Gastrocnemius medialis (tissue), 4 donors: ENCODE results near the gene SASS6. TPM values are rescaled to one million over a fixed set of nuclear protein-coding genes. Genes with fewer than 3 reads are reported as not detected.

ENCODE experiments used
- ATAC-seq, 2 donors: fragments of 150-250 bp; one replicate each; pipeline ENCODE4 v1.9.1; 2016
- DNase-seq, 2 donors: peaks; one replicate each; pipeline ENCODE4 v3.0.0-alpha.2; 2019
- H3K27ac ChIP-seq, 4 donors: fragments of 200-600 bp; sonication (generic); 1 replicate in 1 of 4; 2 replicates in 3 of 4; pipeline ENCODE4 v1.5.1; 2016 to 2018; ENCODE audit warnings: mild to moderate bottlenecking in 2 of 4, moderate library complexity in 1 of 4
- H3K27me3 ChIP-seq, 3 donors: fragments of 200-600 bp; sonication (generic) in 2 of 3; 1 replicate in 1 of 3; 2 replicates in 2 of 3; pipeline versions ENCODE4 v1.5.1 to v1.6.0; 2016 to 2019; ENCODE audit warnings: mild to moderate bottlenecking in 1 of 3, moderate library complexity in 1 of 3
- H3K36me3 ChIP-seq, 2 donors: fragments of 200-600 bp; sonication (generic) in 1 of 2; one replicate each; pipeline ENCODE4 v1.5.1; 2017 to 2018
- H3K4me1 ChIP-seq, 2 donors: fragments of 200-600 bp; sonication (generic) in 1 of 2; one replicate each; pipeline ENCODE4 v1.5.1; 2016 to 2017; ENCODE audit warnings: mild to moderate bottlenecking in 2 of 2
- H3K4me3 ChIP-seq, 4 donors: fragments of 200-600 bp; sonication (generic) in 3 of 4; 1 replicate in 1 of 4; 2 replicates in 3 of 4; pipeline ENCODE4 v1.5.1; 2016 to 2019; ENCODE audit warnings: mild to moderate bottlenecking in 2 of 4
- H3K9me3 ChIP-seq, 3 donors: fragments of 200-600 bp; sonication (generic) in 2 of 3; 1 replicate in 1 of 3; 2 replicates in 2 of 3; pipeline ENCODE4 v1.5.1; 2016 to 2019
- CTCF ChIP-seq, 5 experiments: fragments of 450-650 bp in 3 of 5; fragments of 200-600 bp in 2 of 5; sonication (generic) in 2 of 5; IDR thresholded peaks in 4 of 5; conservative IDR thresholded peaks in 1 of 5; 1 replicate in 4 of 5; 2 replicates in 1 of 5; pipeline ENCODE4 v1.5.1; 2016 to 2019; ENCODE audit warnings: antibody characterized with exemption in 5 of 5, mild to moderate bottlenecking in 3 of 5, moderate library complexity in 3 of 5
- POLR2A ChIP-seq, 2 donors: fragments of 450-650 bp; IDR thresholded peaks; one replicate each; pipeline ENCODE4 v1.6.1; 2017; ENCODE audit warnings: antibody characterized with exemption in 2 of 2, mild to moderate bottlenecking in 2 of 2, moderate library complexity in 2 of 2
- in situ Hi-C, 4 donors: fragments of 200-750 bp; cut with MboI; loops; one replicate each; pipeline versions ENCODE4 v1.15.0 to v1.8.0; 2017; ENCODE audit warnings: low sequenced_read_pairs in 4 of 4
- intact Hi-C: fragments of 100-400 bp; cut with DNase I; formaldehyde crosslinking; loops from one replicate; pipeline ENCODE4 v1.15.1; 2023; ENCODE audit warnings: low total_unique reads
- total RNA-seq, 4 donors: library from RNA; depleted of rRNA; stranded (reverse); fragments of >200 nt; gene quantifications; one replicate each; pipeline versions ENCODE4 v1.1.0 to v1.2.3, GENCODE V29; 2016

The SASS6 gene
- total RNA-seq, 4 donors from 2014 or later = 0.71 to 4.2 (median 1.6) TPM

- intact Hi-C loops = no loop called here
- TF ChIP-seq POLR2A (IDR thresholded peaks at IDR 0.05) (no peak), CTCF (IDR thresholded peaks at IDR 0.05 in 4 of 5, conservative IDR thresholded peaks at IDR 0.05 in 1 of 5) (no peak)
- ATAC-seq (no peak), DNase-seq (no peak)
- Histone ChIP-seq H3K36me3 (peaks cover 0 to 92% of the 10 kb centered on the region in 2 donors), H3K4me3 (no peak overlapping the region), H3K4me1 (no peaks in the 10 kb centered on the region), H3K9me3 (no peaks in the 10 kb centered on the region), H3K27me3 (no peaks in the 10 kb centered on the region), H3K27ac (no peak overlapping the region)
- in situ Hi-C loops = no loop called here
Measured at GRCh38 chr1:100147875-100148274, 15.1 kb upstream of the SASS6 start.

- ATAC-seq (no peak), DNase-seq (no peak)
- Histone ChIP-seq H3K4me3 (no peak overlapping the region), H3K27me3 (no peaks in the 10 kb centered on the region), H3K27ac (no peak overlapping the region), H3K36me3 (peaks cover 0 to 96% of the 10 kb centered on the region in 2 donors), H3K4me1 (no peaks in the 10 kb centered on the region), H3K9me3 (no peaks in the 10 kb centered on the region)
- TF ChIP-seq POLR2A (IDR thresholded peaks at IDR 0.05) (no peak), CTCF (IDR thresholded peaks at IDR 0.05 in 4 of 5, conservative IDR thresholded peaks at IDR 0.05 in 1 of 5) (no peak)
- in situ Hi-C loops = no loop called here
- intact Hi-C loops = no loop called here
Measured at GRCh38 chr1:100146958-100147357, 14.2 kb upstream of the SASS6 start.

GRCh38 chr1:100145116-100145515 lies 12.4 kb upstream of the SASS6 start:
- intact Hi-C loops = no loop called here
- peaks cover 0 to 96% of the 10 kb centered on the region in 2 donors for H3K36me3 ChIP-seq
- no peaks in the 10 kb centered on the region for H3K27me3 ChIP-seq
- no peak for DNase-seq
- no peak overlapping the region for H3K4me3 ChIP-seq
- H3K9me3 ChIP-seq = no peaks in the 10 kb centered on the region
- H3K27ac ChIP-seq = no peak overlapping the region
- TF ChIP-seq POLR2A (IDR thresholded peaks at IDR 0.05) (no peak), CTCF (IDR thresholded peaks at IDR 0.05 in 4 of 5, conservative IDR thresholded peaks at IDR 0.05 in 1 of 5) (no peak)
- H3K4me1 ChIP-seq = no peaks in the 10 kb centered on the region
- no peak for ATAC-seq
- in situ Hi-C loops = no loop called here

- Histone ChIP-seq H3K27ac (no peak overlapping the region), H3K4me3 (no peak overlapping the region), H3K36me3 (peaks cover 0 to 96% of the 10 kb centered on the region in 2 donors), H3K9me3 (no peaks in the 10 kb centered on the region), H3K27me3 (no peaks in the 10 kb centered on the region), H3K4me1 (no peaks in the 10 kb centered on the region)
- ATAC-seq (no peak), DNase-seq (no peak)
- TF ChIP-seq POLR2A (IDR thresholded peaks at IDR 0.05) = no peak
- TF ChIP-seq CTCF (IDR thresholded peaks at IDR 0.05 in 4 of 5, conservative IDR thresholded peaks at IDR 0.05 in 1 of 5) = no peak
- intact Hi-C loops = no loop called here
- in situ Hi-C loops = no loop called here
Measured at GRCh38 chr1:100142343-100142742, 9.6 kb upstream of the SASS6 start.

- in situ Hi-C loops (no loop called here), intact Hi-C loops (no loop called here)
- H3K27ac ChIP-seq = no peak overlapping the region
- H3K4me1 ChIP-seq = no peaks in the 10 kb centered on the region
- no peak for TF ChIP-seq POLR2A (IDR thresholded peaks at IDR 0.05)
- DNase-seq (no peak), ATAC-seq (no peak)
- peaks cover 0 to 91% of the 10 kb centered on the region in 2 donors for H3K36me3 ChIP-seq
- no peaks in the 10 kb centered on the region for H3K9me3 ChIP-seq
- H3K4me3 ChIP-seq = no peak overlapping the region
- H3K27me3 ChIP-seq = no peaks in the 10 kb centered on the region
Measured at GRCh38 chr1:100141192-100141591, 8.5 kb upstream of the SASS6 start.
